ENCODE data around the gene NDST3. TPM values are rescaled to one million over a fixed set of nuclear protein-coding genes. Genes with fewer than 3 reads are reported as not detected.
"Not testable (repeated sequence)": the region's sequence is repeated elsewhere in the genome, so short reads cannot be mapped to it uniquely, and the experiment has no call there.

The NDST3 gene
- total and polyA plus RNA-seq, 2 experiments from 2014 or later, result 0.07 to 0.24 TPM

DNA sequence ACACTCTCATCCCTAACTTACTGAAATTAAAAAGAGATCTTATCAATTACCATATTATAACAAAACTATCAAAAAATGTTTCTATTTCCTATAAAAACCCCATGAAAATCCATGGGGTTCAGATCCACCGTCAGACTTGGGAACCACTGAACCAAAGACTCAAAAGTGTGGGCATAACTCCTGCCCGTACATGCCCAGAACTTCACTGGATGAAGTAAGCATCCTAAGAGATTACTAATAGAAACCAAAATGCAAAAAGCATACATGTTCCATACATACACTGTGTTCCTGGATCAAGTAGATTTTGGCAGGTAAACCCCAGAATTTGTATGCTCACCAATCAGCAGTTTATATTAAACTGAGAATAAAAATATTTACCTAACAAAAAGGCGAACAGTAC is 252.4 kb downstream of the NDST3 start:
- no peak for DNase-seq (ENCODE audit: low read depth in 1 of 2, low spot score in 1 of 2)
- Histone ChIP-seq H3K27me3 (no peaks in the 10 kb centered on the region), H3K4me3 (no peak overlapping the region), H3K4me1 (ENCODE audit: low read depth) (no peaks in the 10 kb centered on the region), H3K27ac (no peak overlapping the region), H3K36me3 (no peaks in the 10 kb centered on the region), H3K9me3 (ENCODE audit: low read depth) (no peaks in the 10 kb centered on the region)
- TF ChIP-seq, protein P1, sequence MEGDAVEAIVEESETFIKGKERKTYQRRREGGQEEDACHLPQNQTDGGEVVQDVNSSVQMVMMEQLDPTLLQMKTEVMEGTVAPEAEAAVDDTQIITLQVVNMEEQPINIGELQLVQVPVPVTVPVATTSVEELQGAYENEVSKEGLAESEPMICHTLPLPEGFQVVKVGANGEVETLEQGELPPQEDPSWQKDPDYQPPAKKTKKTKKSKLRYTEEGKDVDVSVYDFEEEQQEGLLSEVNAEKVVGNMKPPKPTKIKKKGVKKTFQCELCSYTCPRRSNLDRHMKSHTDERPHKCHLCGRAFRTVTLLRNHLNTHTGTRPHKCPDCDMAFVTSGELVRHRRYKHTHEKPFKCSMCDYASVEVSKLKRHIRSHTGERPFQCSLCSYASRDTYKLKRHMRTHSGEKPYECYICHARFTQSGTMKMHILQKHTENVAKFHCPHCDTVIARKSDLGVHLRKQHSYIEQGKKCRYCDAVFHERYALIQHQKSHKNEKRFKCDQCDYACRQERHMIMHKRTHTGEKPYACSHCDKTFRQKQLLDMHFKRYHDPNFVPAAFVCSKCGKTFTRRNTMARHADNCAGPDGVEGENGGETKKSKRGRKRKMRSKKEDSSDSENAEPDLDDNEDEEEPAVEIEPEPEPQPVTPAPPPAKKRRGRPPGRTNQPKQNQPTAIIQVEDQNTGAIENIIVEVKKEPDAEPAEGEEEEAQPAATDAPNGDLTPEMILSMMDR (IDR thresholded peaks at IDR 0.05; ENCODE audit: low read depth, low read length), result no peak

DNA sequence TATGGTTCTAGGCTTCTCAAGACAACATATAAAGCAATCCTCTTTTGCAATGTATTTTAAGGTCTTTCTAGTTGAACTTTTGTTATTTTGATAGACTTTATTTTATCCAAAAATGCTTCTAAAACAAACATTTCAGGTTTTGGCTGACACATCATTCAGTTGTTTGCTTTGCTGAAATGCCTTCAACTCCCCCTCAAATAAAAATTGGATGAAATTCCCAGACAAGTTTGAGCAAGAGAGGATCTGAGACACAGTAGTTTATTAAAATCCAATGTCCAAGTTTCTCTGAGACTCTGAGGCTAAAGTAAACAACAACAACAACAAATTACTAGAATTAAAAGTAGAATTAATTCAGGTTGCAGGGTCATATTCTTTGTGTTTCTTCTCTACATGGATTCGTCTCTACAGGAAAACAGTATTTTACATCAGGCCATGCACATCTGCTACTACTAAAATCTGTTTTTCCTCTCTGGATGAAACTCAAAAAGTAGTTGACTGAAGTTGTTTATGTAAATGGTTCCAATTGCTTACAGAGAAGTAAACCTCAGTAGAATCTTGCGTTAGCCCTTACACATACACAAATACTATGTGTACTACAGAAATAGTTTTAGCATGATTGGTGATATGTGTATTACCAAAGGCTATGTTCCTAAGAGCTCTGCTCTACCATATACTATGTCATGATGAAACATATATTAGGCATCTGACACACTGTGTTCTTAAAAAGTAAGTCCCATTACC is 253.6 kb downstream of the NDST3 start:
- no peak overlapping the region for H3K27ac ChIP-seq
- no peak for DNase-seq (ENCODE audit: low read depth in 1 of 2, low spot score in 1 of 2)
- H3K27me3 ChIP-seq, result no peaks in the 10 kb centered on the region
- TF ChIP-seq, protein P1 (IDR thresholded peaks at IDR 0.05; ENCODE audit: low read depth, low read length), result no peak
- no peaks in the 10 kb centered on the region for H3K36me3 ChIP-seq
- no peak overlapping the region for H3K4me3 ChIP-seq
- H3K4me1 ChIP-seq (ENCODE audit: low read depth), result no peaks in the 10 kb centered on the region
- no peaks in the 10 kb centered on the region for H3K9me3 ChIP-seq (ENCODE audit: low read depth)

DNA sequence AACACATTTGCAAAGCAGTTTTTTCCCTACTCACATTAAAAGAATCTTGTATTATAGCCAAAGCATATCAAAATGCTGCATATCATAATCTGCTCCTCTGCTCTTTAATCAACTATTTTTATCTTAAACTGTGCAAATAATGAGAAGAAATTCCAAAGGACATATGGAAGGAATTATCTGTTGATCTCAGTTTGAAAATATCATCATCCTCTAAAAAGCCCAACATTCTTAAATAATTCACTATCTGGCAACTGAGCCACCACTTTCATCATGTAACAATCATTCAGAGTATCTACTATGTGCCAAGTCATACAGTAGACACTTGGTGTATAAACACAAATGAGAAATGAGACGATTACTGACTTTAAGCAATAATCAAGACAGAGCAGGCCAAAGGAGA is 255.5 kb downstream of the NDST3 start:
- Histone ChIP-seq H3K9me3 (ENCODE audit: low read depth) (no peaks in the 10 kb centered on the region), H3K36me3 (no peaks in the 10 kb centered on the region), H3K4me3 (no peak overlapping the region), H3K27ac (no peak overlapping the region), H3K4me1 (ENCODE audit: low read depth) (no peaks in the 10 kb centered on the region), H3K27me3 (no peaks in the 10 kb centered on the region)
- DNase-seq (ENCODE audit: low read depth in 1 of 2, low spot score in 1 of 2), result no peak
- TF ChIP-seq, protein P1 (IDR thresholded peaks at IDR 0.05; ENCODE audit: low read depth, low read length), result no peak

DNA sequence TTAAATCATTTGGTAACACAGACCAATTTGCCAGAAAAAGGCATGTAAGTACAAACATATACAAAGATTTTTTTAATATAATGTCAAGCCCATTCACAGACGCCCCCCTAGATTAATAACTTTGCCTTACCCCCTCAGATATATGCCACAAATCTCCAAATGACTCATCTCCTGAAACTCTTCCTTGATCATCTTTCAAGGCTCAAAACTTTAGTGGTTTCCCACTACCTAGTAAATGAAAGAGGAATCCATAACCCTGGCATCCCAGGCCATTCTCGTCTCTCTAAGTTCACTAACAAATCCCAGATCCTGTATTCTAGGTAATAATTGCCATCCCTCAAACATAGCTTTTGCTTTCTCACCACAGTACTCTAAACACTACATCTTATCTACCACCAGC is 256.7 kb downstream of the NDST3 start:
- Histone ChIP-seq H3K36me3 (no peaks in the 10 kb centered on the region), H3K9me3 (ENCODE audit: low read depth) (no peaks in the 10 kb centered on the region), H3K4me1 (ENCODE audit: low read depth) (no peaks in the 10 kb centered on the region), H3K27me3 (no peaks in the 10 kb centered on the region), H3K27ac (no peak overlapping the region), H3K4me3 (no peak overlapping the region)
- TF ChIP-seq, protein P1 (IDR thresholded peaks at IDR 0.05; ENCODE audit: low read depth, low read length), result no peak
- no peak for DNase-seq (ENCODE audit: low read depth in 1 of 2, low spot score in 1 of 2)

DNA sequence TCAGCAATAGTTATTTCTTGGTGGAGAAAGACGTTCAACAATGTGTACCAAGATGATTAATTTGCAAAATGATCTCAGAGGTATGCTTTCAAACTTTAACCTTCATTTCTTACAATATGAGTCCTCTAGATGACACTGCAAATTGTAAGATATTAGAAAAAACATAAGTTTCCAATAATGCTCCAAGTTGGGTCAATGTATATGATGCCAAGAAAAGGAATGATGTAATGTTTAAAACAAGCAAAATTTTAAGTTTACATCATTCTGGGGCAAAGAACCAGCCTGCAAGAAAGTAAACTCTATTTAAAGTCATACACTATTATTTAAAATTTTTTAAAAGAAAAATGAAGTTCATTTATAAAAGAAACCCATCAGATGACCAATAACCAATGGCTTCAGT is 262.4 kb downstream of the NDST3 start:
- H3K27ac ChIP-seq, result no peak overlapping the region

DNA sequence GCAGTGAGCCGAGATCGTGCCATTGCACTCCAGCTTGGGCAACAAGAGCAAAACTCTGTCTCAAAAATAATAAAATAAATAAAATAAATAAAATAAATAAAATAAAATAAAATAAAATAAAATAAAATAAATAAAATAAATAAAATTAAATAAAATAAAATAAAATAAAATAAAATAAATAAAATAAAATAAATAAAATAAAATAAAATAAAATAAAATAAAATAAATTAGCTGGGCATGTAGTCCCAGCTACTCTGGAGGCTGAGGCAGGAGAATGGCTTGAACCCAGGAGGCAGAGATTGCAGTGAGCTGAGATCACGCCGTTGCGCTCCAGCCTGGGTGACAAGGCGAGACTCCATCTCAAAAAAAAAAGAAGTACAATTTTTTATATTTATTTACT is 265.3 kb downstream of the NDST3 start:
- DNase-seq (ENCODE audit: low read depth in 1 of 2, low spot score in 1 of 2); H3K9me3 ChIP-seq (ENCODE audit: low read depth); H3K36me3 ChIP-seq; H3K4me3 ChIP-seq; H3K4me1 ChIP-seq (ENCODE audit: low read depth); H3K27me3 ChIP-seq; H3K27ac ChIP-seq: not testable (repeated sequence)

More for the DNA sequence above, 262.4 kb downstream of the NDST3 start:
- H3K4me3 ChIP-seq, result no peak overlapping the region
- TF ChIP-seq, protein P1 (IDR thresholded peaks at IDR 0.05; ENCODE audit: low read depth, low read length), result no peak
- H3K27me3 ChIP-seq, result no peaks in the 10 kb centered on the region
- H3K36me3 ChIP-seq, result no peaks in the 10 kb centered on the region
- DNase-seq (ENCODE audit: low read depth in 1 of 2, low spot score in 1 of 2), result no peak
- H3K4me1 ChIP-seq (ENCODE audit: low read depth), result no peaks in the 10 kb centered on the region
- no peaks in the 10 kb centered on the region for H3K9me3 ChIP-seq (ENCODE audit: low read depth)

Measured in cardiac muscle cell (in vitro differentiated cells and primary cell).